PFSK-1 (cell line): ENCODE results near the gene PTPDC1.

Experiments used
- SIN3A ChIP-seq: IDR thresholded peaks from 2 replicates; pipeline ENCODE4 v1.6.1; 2012; ENCODE audit warnings: mild to moderate bottlenecking, low read length, moderate library complexity, borderline replicate concordance; ENCODE audit not compliant: insufficient read depth
- TAF1 ChIP-seq: IDR thresholded peaks from 2 replicates; pipeline ENCODE4 v1.6.1; 2012; ENCODE audit warnings: low read length, control low read depth, borderline replicate concordance; ENCODE audit not compliant: insufficient read depth

- TF ChIP-seq TAF1 (no peak), SIN3A (no peak)
These were observed 42.6 kb downstream of the PTPDC1 start for GRCh38 chr9:94126844-94127243.
